Measurements from ENCODE around the gene WDR82. TPM values are rescaled to one million over a fixed set of nuclear protein-coding genes. Genes with fewer than 3 reads are reported as not detected.

WDR82 gene
- polyA plus RNA-seq, 1 donor: 71.9 TPM

GRCh38 chr3:52310861-52311575 is 32.6 kb upstream of the WDR82 start:
- no CpG with 5 or more reads among the region's 9 CpGs for WGBS (ENCODE audit: insufficient coverage, low lambda C conversion rate)
- Histone ChIP-seq H3K4me3 (ENCODE audit: low read length) (no peak overlapping the region), H3K27me3 (ENCODE audit: control insufficient read depth, insufficient read depth, low read length) (no peaks in the 10 kb centered on the region), H3K9me3 (ENCODE audit: control insufficient read depth, low read depth, low read length) (no peaks in the 10 kb centered on the region), H3K36me3 (ENCODE audit: control insufficient read depth, insufficient read depth, low read length) (peaks cover 13% of the 10 kb centered on the region), H3K4me1 (ENCODE audit: control insufficient read depth, insufficient read depth, low read length) (peaks cover 41% of the 10 kb centered on the region), H3K27ac (ENCODE audit: low read length) (no peak overlapping the region)
- no peak for DNase-seq

- Histone ChIP-seq H3K27me3 (ENCODE audit: control insufficient read depth, insufficient read depth, low read length) (no peaks in the 10 kb centered on the region), H3K27ac (ENCODE audit: low read length) (peak overlapping the region; percentile 71), H3K4me1 (ENCODE audit: control insufficient read depth, insufficient read depth, low read length) (peaks cover 61% of the 10 kb centered on the region), H3K36me3 (ENCODE audit: control insufficient read depth, insufficient read depth, low read length) (peaks cover 13% of the 10 kb centered on the region), H3K9me3 (ENCODE audit: control insufficient read depth, low read depth, low read length) (no peaks in the 10 kb centered on the region), H3K4me3 (ENCODE audit: low read length) (no peak overlapping the region)
- WGBS (ENCODE audit: insufficient coverage, low lambda C conversion rate): no CpG with 5 or more reads among the region's 1 CpG
- DNase-seq: peak in 1 of 2 donors; percentile 42
These were observed 29.9 kb upstream of the WDR82 start for GRCh38 chr3:52308308-52308707.

- H3K36me3 ChIP-seq (ENCODE audit: control insufficient read depth, insufficient read depth, low read length): peaks cover 13% of the 10 kb centered on the region
- H3K4me3 ChIP-seq (ENCODE audit: low read length): no peak overlapping the region
- DNase-seq: no peak
- no peaks in the 10 kb centered on the region for H3K27me3 ChIP-seq (ENCODE audit: control insufficient read depth, insufficient read depth, low read length)
- H3K4me1 ChIP-seq (ENCODE audit: control insufficient read depth, insufficient read depth, low read length): peaks cover 61% of the 10 kb centered on the region
- WGBS (ENCODE audit: insufficient coverage, low lambda C conversion rate): no CpG with 5 or more reads among the region's 4 CpGs
- peak overlapping the region; percentile 71 for H3K27ac ChIP-seq (ENCODE audit: low read length)
- no peaks in the 10 kb centered on the region for H3K9me3 ChIP-seq (ENCODE audit: control insufficient read depth, low read depth, low read length)
These were observed 28.5 kb upstream of the WDR82 start for GRCh38 chr3:52306978-52307377.

- peak; percentile 85 to 92 for DNase-seq
- H3K27ac ChIP-seq (ENCODE audit: low read length): peak overlapping the region; percentile 71
These were observed 27.5 kb upstream of the WDR82 start for GRCh38 chr3:52305926-52306325.

GRCh38 chr3:52303811-52304210 is 25.4 kb upstream of the WDR82 start:
- Histone ChIP-seq H3K4me3 (ENCODE audit: low read length) (no peak overlapping the region), H3K36me3 (ENCODE audit: control insufficient read depth, insufficient read depth, low read length) (no peaks in the 10 kb centered on the region), H3K4me1 (ENCODE audit: control insufficient read depth, insufficient read depth, low read length) (peaks cover 72% of the 10 kb centered on the region), H3K27ac (ENCODE audit: low read length) (no peak overlapping the region), H3K27me3 (ENCODE audit: control insufficient read depth, insufficient read depth, low read length) (no peaks in the 10 kb centered on the region), H3K9me3 (ENCODE audit: control insufficient read depth, low read depth, low read length) (no peaks in the 10 kb centered on the region)
- no CpG with 5 or more reads among the region's 2 CpGs for WGBS (ENCODE audit: insufficient coverage, low lambda C conversion rate)
- DNase-seq: no peak

More at GRCh38 chr3:52305926-52306325, 27.5 kb upstream of the WDR82 start:
- no peaks in the 10 kb centered on the region for H3K27me3 ChIP-seq (ENCODE audit: control insufficient read depth, insufficient read depth, low read length)
- H3K4me3 ChIP-seq (ENCODE audit: low read length): no peak overlapping the region
- H3K36me3 ChIP-seq (ENCODE audit: control insufficient read depth, insufficient read depth, low read length): peaks cover 13% of the 10 kb centered on the region
- peaks cover 58% of the 10 kb centered on the region for H3K4me1 ChIP-seq (ENCODE audit: control insufficient read depth, insufficient read depth, low read length)
- WGBS (ENCODE audit: insufficient coverage, low lambda C conversion rate): no CpG with 5 or more reads among the region's 5 CpGs
- H3K9me3 ChIP-seq (ENCODE audit: control insufficient read depth, low read depth, low read length): no peaks in the 10 kb centered on the region

- Histone ChIP-seq H3K4me1 (ENCODE audit: control insufficient read depth, insufficient read depth, low read length) (peaks cover 72% of the 10 kb centered on the region), H3K4me3 (ENCODE audit: low read length) (no peak overlapping the region), H3K9me3 (ENCODE audit: control insufficient read depth, low read depth, low read length) (no peaks in the 10 kb centered on the region), H3K27ac (ENCODE audit: low read length) (no peak overlapping the region), H3K36me3 (ENCODE audit: control insufficient read depth, insufficient read depth, low read length) (no peaks in the 10 kb centered on the region), H3K27me3 (ENCODE audit: control insufficient read depth, insufficient read depth, low read length) (no peaks in the 10 kb centered on the region)
- DNase-seq: no peak
- WGBS (ENCODE audit: insufficient coverage, low lambda C conversion rate): no CpG with 5 or more reads among the region's 12 CpGs
These were observed 24.1 kb upstream of the WDR82 start for GRCh38 chr3:52302426-52303145.

GRCh38 chr3:52299879-52300611 is 21.6 kb upstream of the WDR82 start:
- Histone ChIP-seq H3K4me1 (ENCODE audit: control insufficient read depth, insufficient read depth, low read length) (peaks cover 53% of the 10 kb centered on the region), H3K36me3 (ENCODE audit: control insufficient read depth, insufficient read depth, low read length) (peaks cover 11% of the 10 kb centered on the region), H3K27me3 (ENCODE audit: control insufficient read depth, insufficient read depth, low read length) (no peaks in the 10 kb centered on the region), H3K9me3 (ENCODE audit: control insufficient read depth, low read depth, low read length) (no peaks in the 10 kb centered on the region), H3K4me3 (ENCODE audit: low read length) (peak overlapping the region; percentile 5), H3K27ac (ENCODE audit: low read length) (peak overlapping the region; percentile 27)
- DNase-seq: peak; percentile 68 to 84
- no CpG with 5 or more reads among the region's 14 CpGs for WGBS (ENCODE audit: insufficient coverage, low lambda C conversion rate)

GRCh38 chr3:52299247-52299878 is 20.9 kb upstream of the WDR82 start:
- DNase-seq: peak in 1 of 2 donors; percentile 54
- WGBS (ENCODE audit: insufficient coverage, low lambda C conversion rate): no CpG with 5 or more reads among the region's 10 CpGs

GRCh38 chr3:52298149-52299098 is 20.0 kb upstream of the WDR82 start:
- no peaks in the 10 kb centered on the region for H3K27me3 ChIP-seq (ENCODE audit: control insufficient read depth, insufficient read depth, low read length)
- DNase-seq: peak in 1 of 2 donors; percentile 67
- no peaks in the 10 kb centered on the region for H3K9me3 ChIP-seq (ENCODE audit: control insufficient read depth, low read depth, low read length)
- H3K27ac ChIP-seq (ENCODE audit: low read length): no peak overlapping the region
- peak overlapping the region; percentile 34 for H3K4me3 ChIP-seq (ENCODE audit: low read length)
- 0% methylated on average over 3 of the region's 17 CpGs for WGBS (ENCODE audit: insufficient coverage, low lambda C conversion rate)
- H3K4me1 ChIP-seq (ENCODE audit: control insufficient read depth, insufficient read depth, low read length): peaks cover 52% of the 10 kb centered on the region
- peaks cover 24% of the 10 kb centered on the region for H3K36me3 ChIP-seq (ENCODE audit: control insufficient read depth, insufficient read depth, low read length)

More at GRCh38 chr3:52299247-52299878, 20.9 kb upstream of the WDR82 start:
- Histone ChIP-seq H3K9me3 (ENCODE audit: control insufficient read depth, low read depth, low read length) (no peaks in the 10 kb centered on the region), H3K27me3 (ENCODE audit: control insufficient read depth, insufficient read depth, low read length) (no peaks in the 10 kb centered on the region), H3K36me3 (ENCODE audit: control insufficient read depth, insufficient read depth, low read length) (peaks cover 17% of the 10 kb centered on the region), H3K4me3 (ENCODE audit: low read length) (no peak overlapping the region), H3K4me1 (ENCODE audit: control insufficient read depth, insufficient read depth, low read length) (peaks cover 46% of the 10 kb centered on the region), H3K27ac (ENCODE audit: low read length) (no peak overlapping the region)

Measured in large intestine (tissue), 3 donors.